ENCODE results near the gene MAP6.

The MAP6 gene

DNA sequence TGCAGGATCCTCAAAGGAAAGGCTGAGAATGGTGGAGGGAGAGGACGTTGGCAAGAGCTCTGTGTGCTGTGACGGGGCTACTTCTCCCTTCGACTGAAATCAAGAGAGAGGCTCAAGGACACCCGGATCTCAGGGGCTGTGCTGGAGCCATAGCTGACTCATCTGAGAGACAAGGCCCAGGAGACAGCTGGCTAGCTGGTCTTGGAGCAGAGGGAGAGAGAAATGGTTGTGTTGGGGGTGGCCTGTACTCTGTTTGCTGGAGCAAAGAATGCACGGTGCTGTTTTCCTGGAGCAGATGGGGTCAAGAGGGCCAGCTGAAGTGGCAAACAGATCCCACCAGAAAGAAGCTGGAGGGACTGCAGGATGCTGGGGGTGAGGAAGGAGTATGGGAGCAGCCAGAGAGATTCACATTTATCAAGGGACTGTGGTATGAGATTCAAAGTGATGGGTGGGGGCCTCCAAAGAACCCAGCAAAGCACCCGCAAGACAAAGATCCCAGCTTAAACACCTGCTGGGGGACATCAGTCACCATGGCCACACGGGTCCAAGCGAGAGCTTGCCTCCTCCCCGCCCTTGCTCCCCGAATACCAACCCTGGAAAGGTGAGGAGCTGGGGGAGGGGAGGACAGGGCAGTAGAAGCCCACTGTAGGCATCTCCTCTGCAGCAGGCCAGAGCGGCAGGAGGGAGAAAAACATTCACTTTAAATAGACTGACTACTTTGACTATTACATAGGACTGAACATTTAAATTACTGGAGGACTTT is 40.8 kb downstream of the MAP6 start:
- no peak for DNase-seq

DNA sequence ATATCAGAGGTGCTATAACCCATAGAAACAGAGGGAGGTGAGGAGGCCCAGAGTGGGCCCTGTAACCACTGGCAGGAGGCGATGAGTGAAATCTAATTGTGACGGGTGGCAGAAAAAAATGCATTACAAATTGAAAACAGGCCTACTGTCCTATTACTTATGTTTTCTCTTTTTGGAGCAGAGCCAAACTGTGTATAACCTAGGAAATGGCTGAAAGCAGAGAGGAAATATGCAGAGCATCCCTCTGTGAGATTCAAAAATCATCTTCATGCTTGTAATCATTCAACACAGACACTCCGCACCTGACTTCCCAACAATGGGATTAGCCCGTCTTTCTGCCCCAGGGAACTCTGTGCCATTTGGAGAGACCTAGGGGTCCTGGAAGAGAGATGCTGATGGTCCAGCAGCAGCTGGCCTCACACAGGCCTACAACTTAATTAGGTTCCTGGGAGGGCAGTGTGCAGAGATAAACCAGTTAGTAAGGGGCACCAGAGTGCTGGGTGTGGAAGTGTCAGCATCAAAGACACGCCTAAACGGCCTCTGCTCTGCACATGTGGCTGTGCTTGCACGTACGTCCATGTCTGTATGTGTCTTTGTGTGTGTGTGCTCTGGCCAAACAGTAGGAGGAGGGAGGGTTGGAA is 41.8 kb downstream of the MAP6 start:
- no peak for DNase-seq

DNA sequence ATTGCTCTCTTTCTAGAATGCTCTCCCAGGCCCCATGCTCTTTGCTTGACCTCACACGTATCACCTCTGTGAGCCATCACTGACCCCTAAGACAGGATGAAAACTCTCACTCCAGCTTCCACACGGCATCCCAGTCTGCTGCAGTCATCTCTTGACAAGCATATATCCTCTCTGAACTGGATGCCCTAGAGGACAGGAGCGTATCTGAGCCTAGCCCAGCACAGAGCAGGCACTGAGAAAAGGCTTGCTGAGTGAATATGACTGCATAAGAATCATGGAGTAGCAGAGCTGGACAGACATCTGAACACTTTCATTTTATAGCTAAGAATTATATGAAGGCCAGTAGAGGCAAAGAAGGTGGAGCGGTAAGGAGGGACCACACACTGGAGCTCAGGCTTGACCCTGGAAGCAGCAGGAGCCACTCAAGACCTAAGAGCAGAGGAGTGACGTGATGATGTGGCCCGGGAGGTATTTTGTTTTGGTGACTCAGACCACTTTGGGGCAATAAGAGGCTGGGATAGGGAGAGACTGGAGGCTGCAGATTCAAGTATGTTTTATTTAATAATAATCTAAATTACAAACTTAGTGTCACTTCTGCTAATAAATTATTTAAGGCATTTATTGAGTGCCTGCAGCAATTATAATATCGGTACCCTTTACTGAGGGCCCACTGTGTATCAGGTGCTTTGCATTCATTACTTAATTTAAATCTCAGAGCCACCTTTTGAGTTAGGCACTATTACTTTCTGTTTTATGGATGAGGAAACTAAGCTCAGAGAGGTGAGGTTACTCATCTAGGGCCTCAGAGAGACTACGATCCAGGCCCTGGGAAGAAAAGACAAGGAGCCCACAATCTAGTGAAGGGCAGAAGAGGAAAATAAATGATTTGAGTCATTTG is 42.6 kb downstream of the MAP6 start:
- no peak for DNase-seq

DNA sequence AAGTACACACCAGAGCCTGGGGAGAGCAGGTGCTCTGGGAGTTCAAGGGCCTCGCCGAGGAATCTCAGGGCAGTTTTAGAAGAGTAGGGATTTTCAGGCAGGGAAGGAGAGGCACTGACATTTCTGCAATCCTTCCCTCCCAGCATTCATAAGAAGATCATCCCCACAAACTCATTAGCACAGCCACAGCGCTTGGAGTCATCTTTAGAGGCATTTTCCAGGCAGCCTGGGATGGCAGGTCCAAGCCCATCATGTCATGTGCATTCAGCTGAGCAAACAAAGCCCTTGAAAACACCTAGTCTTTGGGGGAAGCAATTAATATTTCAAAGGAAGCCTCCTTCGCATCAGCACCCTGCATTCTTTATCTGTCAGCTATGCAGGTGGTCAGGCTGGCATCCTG is 43.8 kb downstream of the MAP6 start:
- DNase-seq, result no peak

DNA sequence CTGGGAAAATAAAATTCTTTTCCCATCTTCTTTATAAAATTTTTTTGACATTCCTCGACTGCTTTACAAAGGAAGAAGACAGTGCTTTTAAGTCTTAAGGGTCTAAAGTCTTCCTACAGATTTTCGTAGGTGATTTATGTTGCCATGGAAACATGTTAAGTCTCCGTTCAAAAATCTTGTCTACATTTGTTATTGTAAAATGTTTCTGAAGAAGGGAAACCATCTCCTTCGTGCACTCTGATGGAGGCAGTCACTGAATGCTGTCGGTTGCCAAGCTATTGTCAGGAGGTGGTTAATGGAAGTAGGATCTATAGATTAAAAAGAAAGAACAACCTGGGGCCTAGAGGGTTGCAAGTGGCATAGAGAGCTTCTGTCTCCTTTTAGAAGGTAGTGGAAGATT is 52.6 kb downstream of the MAP6 start:
- no peak for DNase-seq

DNA sequence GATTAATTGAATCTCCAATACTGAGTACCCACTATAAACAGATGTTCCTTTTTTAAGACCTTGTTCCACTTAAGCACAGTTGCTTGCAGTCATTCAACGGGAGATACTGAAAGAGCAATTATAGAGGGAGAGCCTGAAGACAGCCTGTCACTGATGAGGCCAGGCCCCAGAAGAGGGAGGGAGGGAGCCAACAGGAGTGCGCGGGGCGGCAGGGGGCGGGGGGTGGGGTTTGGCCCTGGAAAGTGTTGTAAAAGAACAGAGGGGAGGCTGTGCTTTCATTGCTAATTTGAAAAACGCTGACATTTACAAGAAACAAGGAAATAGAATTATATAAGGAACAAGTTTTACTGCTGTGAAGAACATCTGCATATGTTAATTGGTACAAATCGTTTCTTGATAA is 53.1 kb downstream of the MAP6 start:
- DNase-seq, result no peak

DNA sequence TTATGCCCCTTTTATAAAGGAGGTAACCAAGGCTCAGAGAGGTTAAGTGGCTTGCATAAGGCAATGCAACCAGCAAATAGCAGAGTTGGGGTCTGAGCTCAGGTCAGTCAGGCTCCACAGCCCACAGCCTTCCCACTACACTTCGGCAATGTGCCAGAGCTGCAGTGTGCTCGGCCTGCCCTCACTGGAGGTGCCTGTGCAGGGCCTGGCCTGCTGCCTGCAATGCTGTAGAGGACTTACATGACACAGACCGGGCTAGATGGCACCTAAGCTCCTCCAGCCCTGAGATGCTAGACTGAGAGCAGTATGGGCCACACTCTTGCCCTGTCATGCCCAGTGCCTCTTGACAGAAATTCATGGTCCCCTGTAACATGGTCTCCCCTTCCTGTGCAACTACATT is 57.0 kb downstream of the MAP6 start:
- no peak for DNase-seq

DNA sequence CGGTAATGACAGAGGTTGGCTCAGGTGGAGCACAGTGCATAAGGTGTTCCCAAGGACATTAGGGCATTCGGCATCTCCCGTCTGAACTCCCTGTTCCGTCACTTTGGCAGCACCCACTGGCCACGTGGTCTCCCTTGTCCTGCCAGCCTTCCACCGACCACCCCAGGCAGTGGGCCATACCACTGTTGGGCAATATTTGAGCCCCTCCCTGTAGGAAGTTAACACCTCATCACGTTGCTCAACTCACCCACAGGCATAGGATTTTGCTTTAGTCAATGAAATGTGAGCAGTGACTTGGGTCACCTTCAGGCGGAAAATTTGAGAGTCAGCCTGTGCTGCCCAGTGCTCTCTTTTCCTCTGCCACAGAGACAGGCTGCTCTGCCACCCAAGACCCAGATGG is 62.7 kb downstream of the MAP6 start:
- DNase-seq, result no peak

DNA sequence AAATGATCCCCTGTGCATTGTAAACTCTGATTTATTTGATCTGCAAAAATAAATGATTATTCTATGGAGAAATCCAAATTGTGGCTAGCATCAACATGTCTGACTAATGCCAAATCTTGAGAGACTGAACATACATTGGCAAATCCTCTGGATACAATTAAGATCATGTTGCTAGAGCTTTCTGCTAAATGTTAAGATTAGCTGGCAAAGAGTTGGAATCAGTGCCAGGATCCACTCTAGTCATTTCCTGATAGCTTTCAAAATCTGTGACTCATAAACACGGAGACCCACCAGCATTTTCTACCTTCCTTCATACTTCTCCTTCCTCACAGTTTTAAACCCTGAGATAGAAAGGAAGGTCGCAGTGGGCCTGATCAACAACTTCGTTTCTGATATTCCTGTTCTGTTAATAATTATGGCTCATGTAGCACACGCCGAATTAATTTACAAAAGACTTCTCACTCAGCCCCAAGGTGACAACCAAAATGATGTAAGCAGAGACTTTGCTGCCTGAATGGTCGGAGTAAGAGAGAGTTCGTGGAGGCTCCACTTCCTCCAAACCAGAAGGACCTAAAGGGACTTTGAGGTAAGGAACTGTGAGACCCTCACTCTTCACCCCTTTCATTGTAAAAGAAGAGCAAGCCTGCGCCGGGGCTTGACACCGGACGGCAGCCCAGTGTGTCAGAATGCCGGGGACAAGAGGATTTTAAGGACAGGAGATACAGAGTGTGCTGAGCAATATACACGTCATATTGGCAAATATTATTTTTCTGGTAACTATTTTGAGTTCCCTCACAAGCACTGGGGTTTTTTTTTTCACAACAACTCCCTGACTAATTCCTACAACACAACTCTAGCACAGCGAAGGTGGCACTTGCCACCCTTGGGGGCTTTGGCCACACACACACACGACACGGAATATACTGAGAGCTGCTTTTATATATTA is 64.8 kb downstream of the MAP6 start:
- DNase-seq, result no peak

DNA sequence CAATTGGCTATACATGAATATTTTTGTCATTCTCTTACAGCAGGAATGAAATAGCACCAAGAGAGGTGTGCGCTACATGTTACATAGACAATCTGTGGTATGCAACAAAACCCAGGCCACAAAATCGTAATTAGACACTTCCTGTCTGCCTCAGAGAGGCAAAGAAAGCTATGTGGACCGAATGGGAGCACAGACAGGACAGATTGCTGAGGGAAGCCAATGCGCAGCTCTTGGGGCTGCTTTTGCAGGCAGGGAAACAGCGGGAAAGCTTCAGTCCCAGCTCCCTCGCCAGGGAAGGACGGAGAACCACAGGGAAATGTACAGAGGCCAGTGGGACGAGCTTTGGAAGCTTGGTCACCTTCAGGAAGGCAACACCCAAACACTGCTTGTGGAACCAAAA is 65.9 kb downstream of the MAP6 start:
- no peak for DNase-seq

DNA sequence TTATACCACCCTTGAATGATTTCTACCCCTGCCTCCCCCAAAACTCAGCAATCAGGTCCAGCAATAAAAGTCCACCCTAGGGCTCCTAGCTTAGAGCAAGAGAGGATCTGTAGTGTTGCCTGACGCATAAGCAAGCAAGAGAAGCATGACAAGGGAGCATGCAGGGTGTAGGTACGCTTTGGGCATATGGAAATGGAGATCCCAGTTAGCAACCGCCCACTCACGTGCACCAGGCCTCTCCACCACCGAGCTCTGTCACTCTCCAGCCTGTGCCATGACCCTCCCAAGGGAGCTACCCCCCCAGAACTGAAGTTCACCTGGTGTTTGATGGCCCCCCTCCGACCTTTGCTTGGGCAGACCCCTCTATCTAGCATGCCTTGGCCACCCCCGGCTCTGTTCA is 67.3 kb downstream of the MAP6 start:
- no peak for DNase-seq

DNA sequence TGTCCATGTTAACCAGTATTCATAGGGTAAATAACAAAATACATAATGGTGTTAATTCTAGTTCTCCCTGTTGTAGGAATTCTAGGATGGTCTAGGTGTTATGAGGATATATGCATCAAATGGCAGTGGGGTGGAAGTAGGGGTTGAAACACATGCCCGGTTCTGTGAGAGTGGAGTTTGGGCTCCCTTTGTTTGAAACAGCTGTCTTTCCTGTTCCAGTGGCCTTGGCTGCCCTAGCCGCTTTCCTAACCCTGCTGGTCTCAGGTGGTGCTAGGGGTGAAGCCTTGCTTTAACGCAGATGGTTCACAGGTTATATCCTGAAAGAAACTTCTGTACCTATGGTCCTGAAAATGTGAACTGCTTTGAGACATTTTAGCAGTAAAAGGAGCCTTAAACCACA is 68.5 kb downstream of the MAP6 start:
- DNase-seq, result no peak

DNA sequence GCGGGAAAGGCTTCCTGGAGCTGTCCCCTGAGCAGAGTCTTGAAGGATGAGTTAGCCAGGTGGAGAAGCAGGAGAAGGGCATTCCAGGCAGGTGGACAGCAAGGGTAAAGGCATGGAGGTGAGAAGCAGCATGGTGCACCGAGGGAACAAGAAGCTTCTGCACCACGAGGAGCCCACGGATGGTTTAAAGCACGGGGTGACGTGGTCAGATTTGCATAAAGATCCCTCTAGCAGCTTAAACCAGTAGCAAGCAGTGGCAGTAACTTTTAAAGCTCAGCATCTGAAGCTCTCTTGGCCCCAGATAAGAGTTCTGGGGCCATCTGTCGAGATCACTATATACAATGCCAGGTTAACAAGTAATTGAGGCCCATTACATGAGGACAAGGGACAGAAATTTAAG is 69.9 kb downstream of the MAP6 start:
- DNase-seq, result no peak

DNA sequence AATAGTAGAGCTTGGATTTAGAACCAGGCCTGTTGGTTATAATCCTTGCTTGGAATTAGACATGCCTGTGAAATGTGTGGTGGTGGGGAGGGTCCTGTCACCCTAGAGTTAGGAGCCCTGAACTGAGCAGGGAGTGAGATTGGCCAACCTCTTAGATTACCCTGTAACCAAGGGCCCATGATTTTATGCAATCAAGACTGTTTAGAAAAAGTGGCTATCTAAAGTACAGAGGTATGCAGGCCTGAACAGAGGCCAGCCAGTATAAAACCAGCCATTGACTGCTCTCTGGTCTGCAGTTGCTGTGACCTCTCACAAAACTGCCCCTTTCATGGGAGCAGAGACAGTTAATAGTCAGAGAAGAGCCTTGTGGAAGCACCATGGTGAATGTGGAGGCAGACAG is 70.6 kb downstream of the MAP6 start:
- no peak for DNase-seq

DNA sequence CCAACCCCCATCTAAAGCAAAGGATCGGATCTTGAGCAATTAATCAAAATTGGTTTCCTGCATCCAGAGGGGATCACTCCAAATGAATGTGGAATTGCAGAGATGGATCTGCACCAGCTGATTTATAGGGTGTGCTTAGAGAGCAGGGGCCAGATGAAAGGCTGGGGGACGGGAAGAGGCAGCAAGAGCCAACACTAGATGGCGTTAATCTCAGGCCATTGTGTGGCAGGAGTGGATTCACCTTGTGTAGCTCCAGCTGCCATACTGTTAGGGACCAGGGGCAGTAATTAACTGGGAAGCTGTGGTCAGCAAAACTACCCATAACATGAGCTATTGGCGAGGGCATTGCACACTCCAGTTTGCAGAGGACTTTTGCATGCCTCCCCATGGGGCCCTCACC is 71.2 kb downstream of the MAP6 start:
- DNase-seq, result no peak

DNA sequence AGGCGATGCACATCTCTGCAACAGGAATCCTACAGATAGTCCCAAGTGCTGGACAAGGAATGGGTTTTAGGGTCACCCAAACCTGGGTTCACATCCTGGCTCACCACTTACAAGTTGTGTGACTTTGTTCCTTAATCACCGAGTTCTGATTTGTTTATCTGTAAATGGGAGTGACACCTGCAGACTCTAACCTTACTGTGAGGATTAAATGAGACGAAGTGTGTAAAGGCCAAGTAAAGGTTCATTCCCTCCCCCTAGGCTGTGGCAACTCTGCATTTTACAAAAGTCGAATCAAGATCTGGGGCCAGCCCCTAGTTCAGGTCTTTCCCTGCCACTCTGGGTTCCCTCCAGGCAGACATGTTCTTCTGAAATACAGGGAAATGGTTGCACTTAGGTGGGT is 71.9 kb downstream of the MAP6 start:
- no peak for DNase-seq

DNA sequence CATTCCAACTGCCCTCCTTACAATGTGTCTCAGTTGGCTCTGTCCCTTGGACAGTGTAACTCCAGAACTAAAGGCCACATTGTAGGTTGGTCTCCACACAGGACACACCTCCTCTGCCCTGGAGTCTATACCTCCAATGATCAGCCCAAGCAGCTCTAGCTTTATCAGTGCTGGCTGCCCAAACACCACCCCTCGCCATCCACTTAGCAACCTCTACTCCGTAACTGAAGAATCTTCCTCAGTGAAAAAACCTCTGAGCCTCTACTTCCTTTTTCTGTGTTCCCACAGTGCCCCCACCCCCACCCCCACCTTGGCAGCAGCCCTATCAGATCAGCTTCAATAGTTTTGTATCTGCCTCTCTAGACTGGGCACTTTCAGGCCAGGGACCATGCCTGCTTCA is 73.4 kb downstream of the MAP6 start:
- DNase-seq, result no peak

DNA sequence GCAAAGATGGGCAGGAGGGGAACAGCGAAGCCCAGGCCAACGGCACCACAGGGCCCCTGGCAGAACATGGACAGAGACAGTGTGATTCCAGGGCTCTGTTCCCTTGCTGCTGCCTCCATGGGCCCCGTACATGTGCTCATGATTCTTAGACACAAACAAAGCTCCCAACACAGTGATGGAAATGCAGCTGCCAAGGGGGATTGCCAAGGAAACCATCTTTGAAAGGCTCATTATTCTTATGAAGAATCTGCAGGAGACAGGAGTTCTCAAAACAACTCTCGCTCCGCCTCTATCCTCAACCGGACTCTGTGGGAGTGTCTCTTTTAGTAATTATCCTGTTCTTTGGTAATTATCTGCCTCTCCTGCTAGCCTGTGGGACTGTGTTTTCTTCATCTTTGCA is 74.6 kb downstream of the MAP6 start:
- no peak for DNase-seq

DNA sequence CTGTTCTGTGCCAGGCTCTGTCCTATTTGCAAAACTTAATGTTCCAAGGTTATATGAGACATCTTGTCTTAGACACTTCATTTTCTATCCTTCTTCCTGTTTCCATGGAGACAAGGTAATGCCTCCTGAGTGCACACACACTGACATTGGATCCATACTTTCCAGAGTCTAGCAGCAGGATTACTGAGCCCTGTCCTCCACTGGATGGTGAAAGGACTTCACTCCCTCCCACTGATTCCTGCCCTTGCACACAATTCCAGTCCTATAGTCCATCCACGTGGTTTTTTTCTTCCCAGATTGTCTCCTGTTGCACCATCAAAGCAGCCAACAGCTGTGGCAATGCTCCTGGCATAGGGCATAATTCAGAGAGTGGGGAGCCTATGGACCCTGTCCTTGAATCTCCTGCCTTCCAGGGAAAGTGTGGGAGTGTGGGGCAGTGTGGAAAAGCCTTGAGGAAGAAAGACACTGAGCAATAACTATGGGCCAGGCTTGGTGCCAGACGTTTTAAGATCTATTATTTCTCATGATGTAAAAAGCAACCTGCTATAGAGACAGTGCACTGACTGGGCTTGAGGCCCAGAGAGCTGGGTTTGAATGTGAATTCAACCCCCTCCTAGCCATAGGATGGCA is 75.4 kb downstream of the MAP6 start:
- no peak for DNase-seq

DNA sequence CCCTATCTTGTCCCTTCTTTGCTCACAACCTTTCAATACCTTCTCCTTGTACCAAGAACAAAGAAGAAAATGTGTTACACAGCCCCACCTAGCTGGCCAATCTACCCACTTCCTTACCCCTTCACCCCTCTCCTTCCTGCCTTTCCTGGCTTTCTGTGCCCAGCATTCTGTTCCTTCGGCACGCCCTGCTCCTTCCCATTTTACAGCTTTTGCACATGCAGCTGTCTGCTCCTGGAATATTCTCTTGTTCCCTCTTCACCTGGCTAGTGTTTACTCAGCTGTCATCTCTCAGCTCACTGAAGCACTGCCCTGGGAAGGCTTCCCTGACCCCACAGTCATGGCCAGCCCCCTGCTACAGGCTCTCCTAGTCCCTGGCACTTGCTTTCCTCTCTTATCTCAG is 76.1 kb downstream of the MAP6 start:
- no peak for DNase-seq

DNA sequence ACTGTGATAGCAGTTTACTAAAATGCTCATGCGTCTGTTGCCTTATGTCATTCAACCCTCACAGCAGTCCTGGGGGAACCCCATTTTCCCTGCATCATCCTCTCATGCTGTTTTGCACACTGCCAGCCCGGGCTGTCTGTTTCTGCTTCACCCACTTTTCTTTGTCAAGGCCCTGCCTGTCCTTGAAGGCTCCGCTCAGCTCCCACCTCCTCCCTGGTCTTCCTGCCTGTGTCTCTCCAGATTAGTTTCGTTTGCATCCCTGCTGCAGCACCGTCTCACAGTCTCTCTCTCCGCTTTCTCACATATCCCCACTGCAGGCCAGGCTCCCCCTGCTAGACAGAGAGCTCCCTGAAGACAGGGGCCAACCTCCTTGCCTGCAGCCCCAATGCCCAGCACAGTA is 76.9 kb downstream of the MAP6 start:
- DNase-seq, result no peak

DNA sequence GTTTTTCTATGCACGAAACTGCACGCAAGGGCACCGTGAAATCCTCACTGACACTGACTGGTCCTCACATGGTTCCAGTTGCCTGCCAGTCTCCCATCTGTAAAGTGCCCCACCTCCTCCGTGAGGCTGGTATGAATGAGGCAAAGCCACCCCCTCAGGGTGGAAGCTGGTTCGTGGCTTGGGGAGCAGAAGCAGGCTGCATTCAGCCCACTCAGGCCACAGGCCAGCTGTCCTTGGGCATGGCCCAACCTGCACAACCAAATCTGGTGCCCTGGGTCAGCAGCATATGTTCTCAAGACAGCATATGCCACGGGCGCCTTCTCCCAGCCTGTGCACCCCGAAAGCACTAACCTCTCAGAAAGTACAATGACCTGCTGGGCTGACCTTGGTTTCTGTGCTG is 77.5 kb downstream of the MAP6 start:
- no peak for DNase-seq
